SK-N-SH (cell line): ENCODE measurements around the gene GAB1. TPM values are rescaled to one million over a fixed set of nuclear protein-coding genes. Genes with fewer than 3 reads are reported as not detected.

Experiments used
- CTCF ChIA-PET: fragments of 300-600, 350-600 bp; formaldehyde crosslinking; extraction: SDS; loops from one replicate; lab custom pipeline; 2021; lab: Yijun Ruan, JAX
- POLR2A ChIA-PET: fragments of 350-600 bp; sonication (Branson Sonifier 250); formaldehyde crosslinking; extraction: SDS; loops from one replicate; lab custom pipeline; 2020; ENCODE audit warnings: antibody characterized with exemption, inconsistent platforms; lab: Yijun Ruan, JAX
- DNase-seq: peaks from one replicate; pipeline ENCODE4 v3.0.0; 2012
- H2AFZ ChIP-seq: fragments of 200-600 bp; sonication (generic); 2 replicates; pipeline ENCODE4 v1.8.1; 2016; ENCODE audit warnings: antibody characterized with exemption, mild to moderate bottlenecking, low read depth
- H3F3A ChIP-seq: fragments of 200-600 bp; sonication (generic); replicated peaks from 2 replicates; pipeline ENCODE3; 2016; ENCODE audit warnings: antibody characterized with exemption, mild to moderate bottlenecking; ENCODE audit not compliant: insufficient read depth
- H3K27ac ChIP-seq, 2 experiments: fragments of 200-500 bp in 1 of 2; fragments of 200-600 bp in 1 of 2; sonication (Bioruptor generic) in 1 of 2; sonication (generic), shearing (Covaris generic) in 1 of 2; 2 replicates each; pipeline versions ENCODE4 v1.5.1 to v1.6.1; 2014 to 2016; ENCODE audit warnings: low read depth in 2 of 2, inconsistent platforms in 1 of 2, low read length in 1 of 2, mild to moderate bottlenecking in 1 of 2, mixed read lengths in 1 of 2
- H3K27me3 ChIP-seq: fragments of 200-600 bp; sonication (generic), shearing (Covaris generic); 2 replicates; pipeline ENCODE4 v1.6.1; 2016; ENCODE audit warnings: mixed run types; ENCODE audit not compliant: insufficient read depth
- H3K36me3 ChIP-seq, 2 experiments: fragments of 200-500 bp in 1 of 2; fragments of 200-600 bp in 1 of 2; sonication (Bioruptor generic) in 1 of 2; sonication (generic) in 1 of 2; replicated peaks in 1 of 2; 2 replicates each; pipeline versions ENCODE3 to v1.5.1; 2014 to 2016; ENCODE audit warnings: low read length in 1 of 2, mild to moderate bottlenecking in 1 of 2; ENCODE audit not compliant: insufficient read depth in 2 of 2, control insufficient read depth in 1 of 2
- H3K4me1 ChIP-seq, 2 experiments: fragments of 200-500 bp in 1 of 2; fragments of 200-600 bp in 1 of 2; sonication (Bioruptor generic) in 1 of 2; sonication (generic), shearing (Covaris generic) in 1 of 2; 2 replicates each; pipeline versions ENCODE4 v1.5.1 to v1.6.1; 2014 to 2016; ENCODE audit warnings: low read depth in 1 of 2, low read length in 1 of 2, mixed run types in 1 of 2; ENCODE audit not compliant: insufficient read depth in 2 of 2, control insufficient read depth in 1 of 2
- H3K4me2 ChIP-seq: fragments of 200-600 bp; sonication (generic), shearing (Covaris generic); 2 replicates; pipeline ENCODE4 v1.6.1; 2017; ENCODE audit warnings: mixed run types
- H3K4me3 ChIP-seq, 2 experiments: fragments of 200-500 bp in 1 of 2; fragments of 200-600 bp in 1 of 2; sonication (Bioruptor generic) in 1 of 2; sonication (generic), shearing (Covaris generic) in 1 of 2; 2 replicates each; pipeline versions ENCODE4 v1.5.1 to v1.8.1; 2014 to 2016; ENCODE audit warnings: low read depth in 2 of 2, inconsistent platforms in 1 of 2, low read length in 1 of 2, mild to moderate bottlenecking in 1 of 2, mixed read lengths in 1 of 2, moderate library complexity in 1 of 2
- H3K79me2 ChIP-seq: fragments of 200-600 bp; sonication (generic); 2 replicates; pipeline ENCODE4 v1.8.1; 2017; ENCODE audit warnings: mild to moderate bottlenecking; ENCODE audit not compliant: insufficient read depth
- H3K9ac ChIP-seq: fragments of 200-600 bp; sonication (generic); 2 replicates; pipeline ENCODE4 v1.6.1; 2017; ENCODE audit warnings: mixed run types
- H3K9me2 ChIP-seq: fragments of 200-600 bp; sonication (generic); 2 replicates; pipeline ENCODE4 v1.6.1; 2017; ENCODE audit warnings: mixed run types
- H3K9me3 ChIP-seq: fragments of 200-600 bp; sonication (generic); 2 replicates; pipeline ENCODE4 v1.6.1; 2017; ENCODE audit warnings: mixed run types, mild to moderate bottlenecking, moderate library complexity
- H4K20me1 ChIP-seq: fragments of 200-600 bp; sonication (generic); 2 replicates; pipeline ENCODE4 v1.6.1; 2017; ENCODE audit warnings: mild to moderate bottlenecking, mixed run types; ENCODE audit not compliant: insufficient read depth
- EP300 ChIP-seq, 2 experiments: IDR thresholded peaks; 2 replicates each; pipeline versions ENCODE4 v1.4.0 to v1.6.1; 2012; ENCODE audit warnings: borderline replicate concordance in 1 of 2, low read depth in 1 of 2, low read length in 1 of 2
- FOXJ3 ChIP-seq: sonication (generic); formaldehyde crosslinking; IDR thresholded peaks from 2 replicates; pipeline ENCODE4 v1.5.1; 2020; ENCODE audit warnings: mild to moderate bottlenecking, missing genetic modification reagents
- FOXM1 ChIP-seq: IDR thresholded peaks from 2 replicates; pipeline ENCODE4 v1.4.0; 2012; ENCODE audit warnings: low read depth, mild to moderate bottlenecking
- GABPA ChIP-seq: IDR thresholded peaks from 2 replicates; pipeline ENCODE4 v1.4.0; 2012; ENCODE audit warnings: low read depth, mild to moderate bottlenecking
- GATA2 ChIP-seq: sonication (generic); formaldehyde crosslinking; IDR thresholded peaks from 2 replicates; pipeline ENCODE4 v1.5.0; 2020; ENCODE audit warnings: mild to moderate bottlenecking, missing genetic modification reagents
- JUND ChIP-seq: IDR thresholded peaks from 2 replicates; pipeline ENCODE4 v1.4.0; 2012
- MAX ChIP-seq: IDR thresholded peaks from 2 replicates; pipeline ENCODE4 v1.4.0; 2012; ENCODE audit warnings: low read depth
- MEF2A ChIP-seq: IDR thresholded peaks from 2 replicates; pipeline ENCODE4 v1.4.0; 2012; ENCODE audit warnings: low read depth, borderline replicate concordance
- MXI1 ChIP-seq: IDR thresholded peaks from 2 replicates; pipeline ENCODE4 v1.6.1; 2012; ENCODE audit warnings: mild to moderate bottlenecking, low read depth, low read length, improper control_type of control experiment
- NFIC ChIP-seq: IDR thresholded peaks from 2 replicates; pipeline ENCODE4 v1.4.0; 2012; ENCODE audit warnings: borderline replicate concordance
- NRF1 ChIP-seq: IDR thresholded peaks from 2 replicates; pipeline ENCODE4 v1.6.1; 2012; ENCODE audit warnings: low read depth, mild to moderate bottlenecking, low read length
- REST ChIP-seq: IDR thresholded peaks from 2 replicates; pipeline ENCODE4 v1.6.1; 2012; ENCODE audit warnings: mild to moderate bottlenecking, low read depth, low read length, moderate library complexity
- RXRA ChIP-seq: IDR thresholded peaks from 2 replicates; pipeline ENCODE4 v1.4.0; 2012; ENCODE audit warnings: low read depth, mild to moderate bottlenecking, borderline replicate concordance
- SIN3A ChIP-seq: IDR thresholded peaks from 2 replicates; pipeline ENCODE4 v1.6.1; 2012; ENCODE audit warnings: low read depth, mild to moderate bottlenecking, low read length, moderate library complexity, borderline replicate concordance
- SMC3 ChIP-seq: IDR thresholded peaks from 2 replicates; pipeline ENCODE4 v1.6.1; 2012; ENCODE audit warnings: low read depth, low read length, improper control_type of control experiment
- TAF1 ChIP-seq: IDR thresholded peaks from 2 replicates; pipeline ENCODE4 v1.6.1; 2012; ENCODE audit warnings: low read depth, mild to moderate bottlenecking, low read length, moderate library complexity, borderline replicate concordance
- TCF12 ChIP-seq: IDR thresholded peaks from 2 replicates; pipeline ENCODE4 v1.4.0; 2012
- USF2 ChIP-seq: fragments of 150-350 bp; IDR thresholded peaks from 2 replicates; pipeline ENCODE4 v1.6.1; 2017; ENCODE audit warnings: antibody characterized with exemption, low read length, low read depth, borderline replicate concordance
- YY1 ChIP-seq: IDR thresholded peaks from 2 replicates; pipeline ENCODE4 v1.4.0; 2012; ENCODE audit warnings: low read depth, mild to moderate bottlenecking
- WGBS: methylation state at CpG from one replicate; pipeline ENCODE4 v1.1.6; 2017; ENCODE audit warnings: low lambda C conversion rate; 5-methylcytosine and 5-hydroxymethylcytosine counted together
- polyA plus RNA-seq, 3 experiments: library from polyadenylated mRNA; depleted of rRNA; stranded (reverse); fragments of >200 nt; gene quantifications; 2 replicates each; pipeline ENCODE4 v1.2.3, GENCODE V29; 2012

GAB1 gene
- polyA plus RNA-seq, 1 of the 3 experiments (the other 2 are of a cell fraction): 3.7 TPM

- peaks cover 6% of the 10 kb centered on the region for H3F3A ChIP-seq
- H3K27me3 ChIP-seq: no peaks in the 10 kb centered on the region
- DNase-seq: no peak
- H3K4me1 ChIP-seq: peaks cover 2 to 11% of the 10 kb centered on the region in 2 experiments; a peak in 3 of 4 replicates
- no peak overlapping the region for H3K9ac ChIP-seq
- H3K9me2 ChIP-seq: no peaks in the 10 kb centered on the region
- H3K36me3 ChIP-seq: no peaks in the 10 kb centered on the region
- ChIA-PET CTCF (no interaction called here), POLR2A (no interaction called here)
- no peaks in the 10 kb centered on the region for H4K20me1 ChIP-seq
- H3K4me2 ChIP-seq: no peak overlapping the region
- no peak for TF ChIP-seq MXI1
- no peak for TF ChIP-seq MAX
- no peak for TF ChIP-seq SIN3A
- no peak for TF ChIP-seq YY1
- TF ChIP-seq RXRA: no peak
- TF ChIP-seq TAF1: no peak
- no peak for TF ChIP-seq USF2
- no peak for TF ChIP-seq SMC3
- no peak for TF ChIP-seq MEF2A
- no peak for TF ChIP-seq REST
- TF ChIP-seq FOXM1: no peak
- no peak for TF ChIP-seq NFIC
- no peak for TF ChIP-seq NRF1
- TF ChIP-seq GATA2: no peak
- no peak for TF ChIP-seq JUND
- TF ChIP-seq EP300 (IDR thresholded peaks at IDR 0.05; ENCODE audit: borderline replicate concordance in 1 of 2, low read depth in 1 of 2, low read length in 1 of 2): no peak
- TF ChIP-seq TCF12: no peak
- TF ChIP-seq GABPA: no peak
- TF ChIP-seq FOXJ3: no peak
- TF ChIP-seq, all 33 proteins: peak for 0
- no peak overlapping the region for H2AFZ ChIP-seq
- no peak overlapping the region for H3K27ac ChIP-seq
- WGBS: 87% methylated on average over 4 of the region's 4 CpGs
- H3K79me2 ChIP-seq: peaks cover 8% of the 10 kb centered on the region; the same call in 1 of the 2 replicates
- no peak overlapping the region for H3K4me3 ChIP-seq
- no peaks in the 10 kb centered on the region for H3K9me3 ChIP-seq
Observed at GRCh38 chr4:143402776-143403552, 66.3 kb downstream of the GAB1 start.
